Eye (tissue), 1 donor: ENCODE measurements around the gene GPR6.

ENCODE experiments used
- DNase-seq: peaks from one replicate; pipeline ENCODE4 v3.0.0-alpha.2; 2015

GPR6 gene

GRCh38 chr6:110002676-110003075 is 24.6 kb downstream of the GPR6 start:
- no peak for DNase-seq

DNA sequence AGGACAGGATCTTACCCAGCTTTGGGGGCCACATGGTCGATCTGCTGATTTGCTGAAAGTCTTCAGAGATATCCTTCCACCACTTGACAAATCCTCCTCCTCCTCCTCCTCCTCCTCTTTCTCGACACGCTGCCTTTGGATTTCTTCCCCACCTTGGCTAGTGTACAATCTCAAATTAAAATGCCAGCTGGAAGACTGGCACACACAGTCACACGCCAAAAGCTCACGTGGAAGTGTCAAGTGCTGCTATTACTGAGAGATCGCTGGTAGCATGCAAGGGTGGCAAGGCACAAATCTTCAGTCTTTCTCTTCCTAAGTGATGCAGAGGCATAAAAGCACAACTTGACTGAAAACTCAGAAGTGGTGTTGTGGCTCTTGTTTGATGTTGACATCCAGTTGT is 35.3 kb downstream of the GPR6 start:
- DNase-seq, result no peak

DNA sequence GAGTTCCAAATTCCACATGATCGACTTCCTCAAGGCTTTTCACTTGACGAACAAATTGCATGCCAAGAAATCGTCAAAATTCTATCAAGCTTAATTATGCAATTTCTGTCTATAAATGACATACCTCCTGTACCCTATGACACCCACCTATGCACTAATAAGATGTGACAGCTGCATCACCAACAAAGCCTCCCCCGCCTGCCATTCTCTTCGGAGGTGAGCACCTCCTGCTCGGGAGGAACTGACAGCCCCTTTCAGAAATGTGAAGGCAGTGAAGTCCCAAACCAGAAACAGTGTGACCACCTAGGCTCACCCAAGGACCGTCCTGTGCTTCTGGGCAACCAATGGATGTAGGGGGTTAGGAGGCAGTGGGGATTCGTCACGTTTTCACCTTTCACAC is 37.1 kb downstream of the GPR6 start:
- DNase-seq, result no peak

- DNase-seq, result no peak
Measured at GRCh38 chr6:110017306-110017705, 39.2 kb downstream of the GPR6 start.

- no peak for DNase-seq
Measured at GRCh38 chr6:110017946-110018345, 39.8 kb downstream of the GPR6 start.

DNA sequence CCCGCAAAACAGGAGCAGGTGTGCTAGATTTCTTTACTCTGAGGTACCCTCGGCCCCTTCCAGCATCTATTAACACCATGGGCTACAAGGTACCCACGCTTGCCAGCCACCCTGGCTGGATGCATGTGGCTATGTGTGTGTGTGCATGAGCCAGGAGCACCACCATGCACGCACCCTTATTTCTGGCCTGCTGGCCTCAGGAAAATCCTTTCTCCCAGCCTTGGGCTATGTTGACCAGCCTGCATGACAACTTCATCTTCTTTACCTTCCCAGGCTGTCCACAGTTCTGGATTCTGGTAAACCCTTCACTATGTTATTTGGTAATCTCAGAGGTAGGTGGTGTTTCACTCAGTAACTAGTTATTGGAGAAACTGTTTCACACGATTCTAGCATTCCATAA is 40.4 kb downstream of the GPR6 start:
- DNase-seq, result no peak

- DNase-seq, result no peak
Measured at GRCh38 chr6:110020888-110021287, 42.8 kb downstream of the GPR6 start.

- DNase-seq, result no peak
Measured at GRCh38 chr6:110029144-110029543, 51.0 kb downstream of the GPR6 start.
